ENCODE measurements around the gene ZNF451. TPM values are rescaled to one million over a fixed set of nuclear protein-coding genes. Genes with fewer than 3 reads are reported as not detected.
A peak's percentile ranks its signal among the peaks of the same experiment; 100 is the strongest.

Gene ZNF451
- polyA plus RNA-seq, 1 donor from 2014 or later = 60.2 TPM

- Histone ChIP-seq H3K4me2 (ENCODE audit: low read length) (no peak overlapping the region), H3K4me3 (ENCODE audit: low read length) (no peak overlapping the region), H3K27ac (ENCODE audit: low read length) (no peak overlapping the region), H3F3A (ENCODE audit: insufficient read depth, low read length, poor library complexity, severe bottlenecking) (no peaks in the 10 kb centered on the region), H3K27me3 (ENCODE audit: insufficient read depth, low read depth, low read length) (no peaks in the 10 kb centered on the region), H3K79me2 (replicated peaks; ENCODE audit: insufficient read depth, low read length) (no peaks in the 10 kb centered on the region), H3K36me3 (ENCODE audit: insufficient read depth, low read length) (no peaks in the 10 kb centered on the region), H3K9ac (ENCODE audit: low read length) (no peak overlapping the region), H2AFZ (ENCODE audit: low read depth, low read length) (no peak overlapping the region), H4K20me1 (ENCODE audit: insufficient read depth) (no peaks in the 10 kb centered on the region), H3K9me3 (ENCODE audit: low read length) (no peaks in the 10 kb centered on the region), H3K9me2 (ENCODE audit: insufficient read depth, low read length) (no peaks in the 10 kb centered on the region)
- TF ChIP-seq EZH2 (IDR thresholded peaks at IDR 0.05; ENCODE audit: borderline replicate concordance, insufficient read depth, low read length, poor library complexity, severe bottlenecking) (no peak), RAD21 (conservative IDR thresholded peaks at IDR 0.05) (peak; percentile 37), POLR2AphosphoS5 (IDR thresholded peaks at IDR 0.05) (no peak), CTCF (IDR thresholded peaks at IDR 0.05; ENCODE audit: poor library complexity, severe bottlenecking) (peak; percentile 50), SMC3 (conservative IDR thresholded peaks at IDR 0.05; ENCODE audit: poor library complexity) (peak; percentile 61)
Observed at GRCh38 chr6:57190140-57190539, 100.2 kb downstream of the ZNF451 start.

- H3K4me2 ChIP-seq (ENCODE audit: low read length) = no peak overlapping the region
- H2AFZ ChIP-seq (ENCODE audit: low read depth, low read length) = no peak overlapping the region
- no peaks in the 10 kb centered on the region for H3K36me3 ChIP-seq (ENCODE audit: insufficient read depth, low read length)
- no peaks in the 10 kb centered on the region for H4K20me1 ChIP-seq (ENCODE audit: insufficient read depth)
- H3K9ac ChIP-seq (ENCODE audit: low read length) = no peak overlapping the region
- TF ChIP-seq EP300 (conservative IDR thresholded peaks at IDR 0.05; ENCODE audit: poor library complexity, severe bottlenecking) = no peak
- TF ChIP-seq POLR2AphosphoS5 (IDR thresholded peaks at IDR 0.05) = no peak
- TF ChIP-seq RAD21 (conservative IDR thresholded peaks at IDR 0.05) = no peak
- H3K9me3 ChIP-seq (ENCODE audit: low read length) = no peaks in the 10 kb centered on the region
- no peaks in the 10 kb centered on the region for H3F3A ChIP-seq (ENCODE audit: insufficient read depth, low read length, poor library complexity, severe bottlenecking)
- no peak overlapping the region for H3K4me3 ChIP-seq (ENCODE audit: low read length)
- no peaks in the 10 kb centered on the region for H3K27me3 ChIP-seq (ENCODE audit: insufficient read depth, low read depth, low read length)
- no peak overlapping the region for H3K27ac ChIP-seq (ENCODE audit: low read length)
- H3K9me2 ChIP-seq (ENCODE audit: insufficient read depth, low read length) = no peaks in the 10 kb centered on the region
- H3K79me2 ChIP-seq (replicated peaks; ENCODE audit: insufficient read depth, low read length) = no peaks in the 10 kb centered on the region
Observed at GRCh38 chr6:57193177-57193576, 103.2 kb downstream of the ZNF451 start.

- H3K79me2 ChIP-seq (replicated peaks; ENCODE audit: insufficient read depth, low read length) = no peaks in the 10 kb centered on the region
- TF ChIP-seq POLR2AphosphoS5 (IDR thresholded peaks at IDR 0.05) (no peak), MXI1 (conservative IDR thresholded peaks at IDR 0.05; ENCODE audit: poor library complexity, severe bottlenecking) (no peak), EP300 (conservative IDR thresholded peaks at IDR 0.05; ENCODE audit: poor library complexity, severe bottlenecking) (no peak), CTCF (IDR thresholded peaks at IDR 0.05; ENCODE audit: poor library complexity, severe bottlenecking) (no peak), EZH2 (IDR thresholded peaks at IDR 0.05; ENCODE audit: borderline replicate concordance, insufficient read depth, low read length, poor library complexity, severe bottlenecking) (no peak), SMC3 (conservative IDR thresholded peaks at IDR 0.05; ENCODE audit: poor library complexity) (no peak), TAF1 (IDR thresholded peaks at IDR 0.05; ENCODE audit: low read depth) (no peak), RAD21 (conservative IDR thresholded peaks at IDR 0.05) (no peak)
- TF ChIP-seq, protein P1, sequence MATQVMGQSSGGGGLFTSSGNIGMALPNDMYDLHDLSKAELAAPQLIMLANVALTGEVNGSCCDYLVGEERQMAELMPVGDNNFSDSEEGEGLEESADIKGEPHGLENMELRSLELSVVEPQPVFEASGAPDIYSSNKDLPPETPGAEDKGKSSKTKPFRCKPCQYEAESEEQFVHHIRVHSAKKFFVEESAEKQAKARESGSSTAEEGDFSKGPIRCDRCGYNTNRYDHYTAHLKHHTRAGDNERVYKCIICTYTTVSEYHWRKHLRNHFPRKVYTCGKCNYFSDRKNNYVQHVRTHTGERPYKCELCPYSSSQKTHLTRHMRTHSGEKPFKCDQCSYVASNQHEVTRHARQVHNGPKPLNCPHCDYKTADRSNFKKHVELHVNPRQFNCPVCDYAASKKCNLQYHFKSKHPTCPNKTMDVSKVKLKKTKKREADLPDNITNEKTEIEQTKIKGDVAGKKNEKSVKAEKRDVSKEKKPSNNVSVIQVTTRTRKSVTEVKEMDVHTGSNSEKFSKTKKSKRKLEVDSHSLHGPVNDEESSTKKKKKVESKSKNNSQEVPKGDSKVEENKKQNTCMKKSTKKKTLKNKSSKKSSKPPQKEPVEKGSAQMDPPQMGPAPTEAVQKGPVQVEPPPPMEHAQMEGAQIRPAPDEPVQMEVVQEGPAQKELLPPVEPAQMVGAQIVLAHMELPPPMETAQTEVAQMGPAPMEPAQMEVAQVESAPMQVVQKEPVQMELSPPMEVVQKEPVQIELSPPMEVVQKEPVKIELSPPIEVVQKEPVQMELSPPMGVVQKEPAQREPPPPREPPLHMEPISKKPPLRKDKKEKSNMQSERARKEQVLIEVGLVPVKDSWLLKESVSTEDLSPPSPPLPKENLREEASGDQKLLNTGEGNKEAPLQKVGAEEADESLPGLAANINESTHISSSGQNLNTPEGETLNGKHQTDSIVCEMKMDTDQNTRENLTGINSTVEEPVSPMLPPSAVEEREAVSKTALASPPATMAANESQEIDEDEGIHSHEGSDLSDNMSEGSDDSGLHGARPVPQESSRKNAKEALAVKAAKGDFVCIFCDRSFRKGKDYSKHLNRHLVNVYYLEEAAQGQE (IDR thresholded peaks at IDR 0.05; ENCODE audit: borderline replicate concordance) = no peak
Observed at GRCh38 chr6:57195457-57195856, 105.5 kb downstream of the ZNF451 start.

More at GRCh38 chr6:57195457-57195856, 105.5 kb downstream of the ZNF451 start:
- no peak overlapping the region for H2AFZ ChIP-seq (ENCODE audit: low read depth, low read length)
- H3K9ac ChIP-seq (ENCODE audit: low read length) = no peak overlapping the region
- no peak overlapping the region for H3K4me3 ChIP-seq (ENCODE audit: low read length)
- H3K9me2 ChIP-seq (ENCODE audit: insufficient read depth, low read length) = no peaks in the 10 kb centered on the region
- no peaks in the 10 kb centered on the region for H4K20me1 ChIP-seq (ENCODE audit: insufficient read depth)
- H3K27me3 ChIP-seq (ENCODE audit: insufficient read depth, low read depth, low read length) = no peaks in the 10 kb centered on the region
- no peak overlapping the region for H3K4me2 ChIP-seq (ENCODE audit: low read length)
- H3F3A ChIP-seq (ENCODE audit: insufficient read depth, low read length, poor library complexity, severe bottlenecking) = no peaks in the 10 kb centered on the region
- H3K27ac ChIP-seq (ENCODE audit: low read length) = no peak overlapping the region
- no peaks in the 10 kb centered on the region for H3K36me3 ChIP-seq (ENCODE audit: insufficient read depth, low read length)
- no peaks in the 10 kb centered on the region for H3K9me3 ChIP-seq (ENCODE audit: low read length)

All from neural cell (in vitro differentiated cells).